GM12878 (cell line): ENCODE measurements around the gene SAP30L. TPM values are rescaled to one million over a fixed set of nuclear protein-coding genes. Genes with fewer than 3 reads are reported as not detected.

Experiments
- ATAC-seq: fragments of 200-7000 bp; cut with Tn5 transposase; 3 replicates; pipeline ENCODE4 v1.9.1; 2020; ENCODE audit warnings: mild to moderate bottlenecking, moderate library complexity
- BruUV-seq: library from RNA; stranded (reverse); fragments of 400-500 nt; replicated peaks from 2 replicates; lab custom pipeline; 2021; lab: Mats Ljungman, UMichigan
- CTCF ChIA-PET: fragments of 300-600 bp; sonication (Branson Sonifier 250); formaldehyde crosslinking; extraction: SDS; loops from one replicate; lab custom pipeline; 2021; ENCODE audit warnings: inconsistent platforms; lab: Yijun Ruan, JAX
- POLR2A ChIA-PET: fragments of 350-600 bp; formaldehyde crosslinking; extraction: SDS; loops from one replicate; lab custom pipeline; 2021; ENCODE audit warnings: inconsistent platforms; lab: Charles Lee
- RAD21 ChIA-PET: fragments of 300-600 bp; sonication (Branson Sonifier 250); formaldehyde crosslinking; loops from one replicate; lab custom pipeline; 2023; ENCODE audit warnings: antibody characterized with exemption; ENCODE audit not compliant: unreplicated experiment; lab: Charles Lee
- SMC1A ChIA-PET: fragments of 300-600 bp; sonication (Branson Sonifier 250); formaldehyde crosslinking; loops from one replicate; lab custom pipeline; 2023; ENCODE audit not compliant: unreplicated experiment, uncharacterized antibody; lab: Charles Lee
- DNase-seq: peaks from one replicate; pipeline ENCODE4 v3.0.0-alpha.2; 2011; ENCODE audit warnings: low read depth, low spot score
- FAIRE-seq: peaks from 3 replicates; lab custom pipeline; 2011; peaks lifted over from hg19 to GRCh38; lab: Jason Lieb, UNC
- H2AFZ ChIP-seq: 2 replicates; pipeline ENCODE4 v1.6.0; 2011; ENCODE audit warnings: low read depth, low read length, control low read depth; ENCODE audit not compliant: control insufficient read depth
- H3K27ac ChIP-seq: 2 replicates; pipeline ENCODE4 v1.5.1; 2011; ENCODE audit warnings: control low read depth; ENCODE audit not compliant: control insufficient read depth, insufficient read depth
- H3K27me3 ChIP-seq, 2 experiments: replicated peaks in 1 of 2; 2 replicates each; pipeline versions ENCODE4 v1.6.0 to v1.6.1; 2011; ENCODE audit warnings: low read length in 1 of 2; ENCODE audit not compliant: control insufficient read depth in 2 of 2, insufficient read depth in 2 of 2
- H3K36me3 ChIP-seq, 2 experiments: 2 replicates each; pipeline ENCODE4 v1.5.1; 2011; ENCODE audit warnings: low read length in 1 of 2; ENCODE audit not compliant: control insufficient read depth in 2 of 2, insufficient read depth in 2 of 2
- H3K4me1 ChIP-seq: 2 replicates; pipeline ENCODE4 v1.6.1; 2011; ENCODE audit warnings: mild to moderate bottlenecking, low read length, moderate library complexity, mixed read lengths; ENCODE audit not compliant: control insufficient read depth, insufficient read depth
- H3K4me2 ChIP-seq: 2 replicates; pipeline ENCODE4 v1.6.0; 2011; ENCODE audit warnings: control low read depth; ENCODE audit not compliant: control insufficient read depth, insufficient read depth
- H3K4me3 ChIP-seq: fragments of 200-600 bp; sonication (generic); 2 replicates; pipeline ENCODE4 v1.5.1; 2016
- H3K79me2 ChIP-seq: 2 replicates; pipeline ENCODE4 v1.6.0; 2011; ENCODE audit warnings: low read length; ENCODE audit not compliant: control insufficient read depth, insufficient read depth
- H3K9ac ChIP-seq: 2 replicates; pipeline ENCODE4 v1.8.0; 2011; ENCODE audit warnings: low read length, control low read depth, mixed read lengths; ENCODE audit not compliant: control insufficient read depth, insufficient read depth
- H3K9me3 ChIP-seq: replicated peaks from 3 replicates; pipeline ENCODE4 v1.5.1; 2011; ENCODE audit warnings: mild to moderate bottlenecking, low read length; ENCODE audit not compliant: control insufficient read depth, insufficient read depth
- H4K20me1 ChIP-seq: 2 replicates; pipeline ENCODE4 v1.6.0; 2011; ENCODE audit not compliant: control insufficient read depth, insufficient read depth
- ATF3 ChIP-seq: IDR thresholded peaks from 2 replicates; pipeline ENCODE4 v1.6.1; 2011; ENCODE audit warnings: low read depth, mild to moderate bottlenecking, low read length, moderate library complexity, borderline replicate concordance; ENCODE audit errors: extremely low read depth
- CBX5 ChIP-seq: sonication (generic); IDR thresholded peaks from 2 replicates; pipeline ENCODE4 v1.6.1; 2016; ENCODE audit warnings: low read depth, moderate library complexity, mild to moderate bottlenecking, inconsistent platforms
- CHD1 ChIP-seq: IDR thresholded peaks from 2 replicates; pipeline ENCODE4 v1.6.1; 2012; ENCODE audit warnings: low read depth, low read length, improper control_type of control experiment
- E2F4 ChIP-seq: IDR thresholded peaks from 2 replicates; pipeline ENCODE4 v1.6.1; 2012; ENCODE audit warnings: low read depth, low read length, improper control_type of control experiment
- LARP7 ChIP-seq: fragments of 450-650 bp; IDR thresholded peaks from 2 replicates; pipeline ENCODE4 v1.6.1; 2017; ENCODE audit warnings: mild to moderate bottlenecking
- NR2C1 ChIP-seq: fragments of 450-650 bp; IDR thresholded peaks from 2 replicates; pipeline ENCODE4 v1.6.1; 2017; ENCODE audit warnings: antibody characterized with exemption, mild to moderate bottlenecking, moderate library complexity
- NRF1 ChIP-seq: conservative IDR thresholded peaks from 2 replicates; pipeline ENCODE4 v1.6.1; 2011; ENCODE audit warnings: mild to moderate bottlenecking, low read depth, low read length, improper control_type of control experiment
- PAX5 ChIP-seq: IDR thresholded peaks from 2 replicates; pipeline ENCODE4 v1.6.1; 2011; ENCODE audit warnings: low read depth, low read length, borderline replicate concordance
- PAX8 ChIP-seq: fragments of 450-650 bp; IDR thresholded peaks from 2 replicates; pipeline ENCODE4 v1.6.1; 2017; ENCODE audit warnings: mild to moderate bottlenecking, moderate library complexity
- RB1 ChIP-seq: fragments of 450-650 bp; formaldehyde crosslinking; IDR thresholded peaks from 2 replicates; pipeline ENCODE4 v1.6.1; 2017; ENCODE audit warnings: mild to moderate bottlenecking, borderline replicate concordance
- SUZ12 ChIP-seq: fragments of 200-600 bp; sonication (generic); IDR thresholded peaks from one replicate; pipeline ENCODE4 v1.6.1; 2018; ENCODE audit warnings: antibody characterized with exemption, mild to moderate bottlenecking; ENCODE audit not compliant: unreplicated experiment
- TBL1XR1 ChIP-seq: IDR thresholded peaks from 2 replicates; pipeline ENCODE4 v1.6.1; 2012; ENCODE audit warnings: low read depth, low read length, improper control_type of control experiment
- ZNF592 ChIP-seq: fragments of 450-650 bp; IDR thresholded peaks from 2 replicates; pipeline ENCODE4 v1.6.1; 2017; ENCODE audit warnings: mild to moderate bottlenecking, moderate library complexity
- WGBS: methylation state at CpG from one replicate; pipeline ENCODE4 v1.1.6; 2016; ENCODE audit warnings: low lambda C conversion rate; ENCODE audit not compliant: insufficient replicate concordance, insufficient coverage; ENCODE audit errors: missing lambda C conversion rate; 5-methylcytosine and 5-hydroxymethylcytosine counted together
- in situ Hi-C: fragments of 300-500 bp; cut with MboI; formaldehyde crosslinking; loops from 9 replicates; pipeline ENCODE4 v1.14.3; 2018; ENCODE audit warnings: mixed read lengths
- intact Hi-C: fragments of 100-400 bp; cut with micrococcal nuclease; formaldehyde crosslinking; loops from one replicate; pipeline ENCODE4 v1.14.2; 2022; ENCODE audit not compliant: unreplicated experiment
- polyA plus RNA-seq, 11 experiments: library from polyadenylated mRNA; depleted of rRNA in 4 of 11; unstranded in 6 of 11; stranded (reverse) in 5 of 11; fragments of >200 nt; fragmentation: Nextera tagmentation in 4 of 11; fragmentation: Illumina TruSeq in 1 of 11; extraction: Ambion mirVana in 4 of 11; extraction: Trizol in 1 of 11; gene quantifications; 1 replicate in 1 of 11; 2 replicates in 10 of 11; pipeline versions ENCODE4 v1.2.1 to v1.2.3, GENCODE V29; 2011 to 2016; ENCODE audit warnings: inconsistent platforms in 2 of 11, missing spikeins in 2 of 11, low read depth in 1 of 11
- total RNA-seq, 4 experiments: library from RNA; depleted of rRNA in 3 of 4; stranded (reverse); fragments of >200 nt in 3 of 4; fragmentation: Illumina TruSeq in 1 of 4; extraction: Trizol in 1 of 4; gene quantifications; 2 replicates each; pipeline versions ENCODE4 v1.2.1 to v1.2.3, GENCODE V29; 2013 to 2021

Gene SAP30L
- total and polyA plus RNA-seq, 10 of the 15 experiments (the other 5 are each of a cell fraction or from before 2014, with no cell fraction given), result 2.4 to 36.8 (median 15.7) TPM

GRCh38 chr5:154411338-154411737 is 34.5 kb upstream of the SAP30L start:
- no peak for DNase-seq
- intact Hi-C loops, result no loop called here
- 98% methylated on average over 5 of the region's 5 CpGs for WGBS
- no peak overlapping the region for H3K9ac ChIP-seq
- H3K9me3 ChIP-seq, result no peaks in the 10 kb centered on the region
- ATAC-seq, result no peak
- in situ Hi-C loops, result no loop called here
- ChIA-PET SMC1A (interaction anchor here (1.0 kb wide), 1 partner anchor 10 kb away, joined by 3 read pairs; no protein-coding TSS in a partner anchor), RAD21 (interaction anchor here (0.8 kb wide), 1 partner anchor 109 kb away, joined by 3 read pairs; no protein-coding TSS in a partner anchor), POLR2A (no interaction called here), CTCF (interaction anchor here (1.4 kb wide), 1 partner anchor 347 kb away, joined by 3 read pairs; no protein-coding TSS in a partner anchor)
- no peaks in the 10 kb centered on the region for H3K27me3 ChIP-seq
- H2AFZ ChIP-seq, result no peak overlapping the region
- no peaks in the 10 kb centered on the region for H3K79me2 ChIP-seq
- TF ChIP-seq NR2C1 (no peak), NRF1 (no peak), CHD1 (no peak), PAX5 (no peak), ZNF592 (no peak), TBL1XR1 (no peak), LARP7 (no peak), E2F4 (no peak), ATF3 (no peak), CBX5 (no peak), PAX8 (no peak), SUZ12 (no peak), RB1 (no peak)
- H3K36me3 ChIP-seq, result peaks cover under 1 to 9% of the 10 kb centered on the region in 2 experiments; a peak in 3 of 4 replicates
- FAIRE-seq, result no peak
- no peak overlapping the region for H3K27ac ChIP-seq
- H3K4me1 ChIP-seq, result peaks cover under 1% of the 10 kb centered on the region; the same call in 1 of the 2 replicates
- no TSS peak for BruUV-seq
- H4K20me1 ChIP-seq, result no peaks in the 10 kb centered on the region
- H3K4me3 ChIP-seq, result no peak overlapping the region
- no peak overlapping the region for H3K4me2 ChIP-seq
